Measurements from ENCODE around the gene EPHA10. TPM values are rescaled to one million over a fixed set of nuclear protein-coding genes. Genes with fewer than 3 reads are reported as not detected.

Gene EPHA10
- total RNA-seq, 3 donors from 2014 or later, result 0.73 to 2.6 TPM; not detected in 1

GRCh38 chr1:37767488-37767887 lies 2.6 kb upstream of the EPHA10 start:
- H3K4me3 ChIP-seq, result no peak overlapping the region
- H3K36me3 ChIP-seq, result no peaks in the 10 kb centered on the region
- TF ChIP-seq, protein P1, sequence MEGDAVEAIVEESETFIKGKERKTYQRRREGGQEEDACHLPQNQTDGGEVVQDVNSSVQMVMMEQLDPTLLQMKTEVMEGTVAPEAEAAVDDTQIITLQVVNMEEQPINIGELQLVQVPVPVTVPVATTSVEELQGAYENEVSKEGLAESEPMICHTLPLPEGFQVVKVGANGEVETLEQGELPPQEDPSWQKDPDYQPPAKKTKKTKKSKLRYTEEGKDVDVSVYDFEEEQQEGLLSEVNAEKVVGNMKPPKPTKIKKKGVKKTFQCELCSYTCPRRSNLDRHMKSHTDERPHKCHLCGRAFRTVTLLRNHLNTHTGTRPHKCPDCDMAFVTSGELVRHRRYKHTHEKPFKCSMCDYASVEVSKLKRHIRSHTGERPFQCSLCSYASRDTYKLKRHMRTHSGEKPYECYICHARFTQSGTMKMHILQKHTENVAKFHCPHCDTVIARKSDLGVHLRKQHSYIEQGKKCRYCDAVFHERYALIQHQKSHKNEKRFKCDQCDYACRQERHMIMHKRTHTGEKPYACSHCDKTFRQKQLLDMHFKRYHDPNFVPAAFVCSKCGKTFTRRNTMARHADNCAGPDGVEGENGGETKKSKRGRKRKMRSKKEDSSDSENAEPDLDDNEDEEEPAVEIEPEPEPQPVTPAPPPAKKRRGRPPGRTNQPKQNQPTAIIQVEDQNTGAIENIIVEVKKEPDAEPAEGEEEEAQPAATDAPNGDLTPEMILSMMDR (IDR thresholded peaks at IDR 0.05), result no peak
- TF ChIP-seq POLR2A (IDR thresholded peaks at IDR 0.05), result no peak
- no peak for TF ChIP-seq POLR2AphosphoS5 (IDR thresholded peaks at IDR 0.05)
- no peak overlapping the region for H3K27ac ChIP-seq
- peaks cover 5 to 61% of the 10 kb centered on the region in 2 donors for H3K27me3 ChIP-seq
- DNase-seq (ENCODE audit: low spot score in 2 of 2), result no peak
- intact Hi-C loops (cut with DNase I; ENCODE audit: low total_unique reads), result no loop called here
- H3K9me3 ChIP-seq, result peaks cover 0 to 4% of the 10 kb centered on the region in 2 donors
- no peaks in the 10 kb centered on the region for H3K4me1 ChIP-seq

- DNase-seq (ENCODE audit: low spot score in 2 of 2), result no peak
- TF ChIP-seq POLR2A (IDR thresholded peaks at IDR 0.05) (no peak), POLR2AphosphoS5 (IDR thresholded peaks at IDR 0.05) (no peak)
- TF ChIP-seq, protein P1 (IDR thresholded peaks at IDR 0.05), result no peak
- H3K27me3 ChIP-seq, result peaks cover 5 to 75% of the 10 kb centered on the region in 2 donors
- H3K36me3 ChIP-seq, result no peaks in the 10 kb centered on the region
- no peaks in the 10 kb centered on the region for H3K4me1 ChIP-seq
- peak overlapping the region in 1 of 3 donors; percentile 5 for H3K4me3 ChIP-seq
- intact Hi-C loops (cut with DNase I; ENCODE audit: low total_unique reads), result no loop called here
- no peak overlapping the region for H3K27ac ChIP-seq
- H3K9me3 ChIP-seq, result peaks cover 0 to 4% of the 10 kb centered on the region in 2 donors
These were observed 1.2 kb upstream of the EPHA10 start for GRCh38 chr1:37765916-37766664.

DNA sequence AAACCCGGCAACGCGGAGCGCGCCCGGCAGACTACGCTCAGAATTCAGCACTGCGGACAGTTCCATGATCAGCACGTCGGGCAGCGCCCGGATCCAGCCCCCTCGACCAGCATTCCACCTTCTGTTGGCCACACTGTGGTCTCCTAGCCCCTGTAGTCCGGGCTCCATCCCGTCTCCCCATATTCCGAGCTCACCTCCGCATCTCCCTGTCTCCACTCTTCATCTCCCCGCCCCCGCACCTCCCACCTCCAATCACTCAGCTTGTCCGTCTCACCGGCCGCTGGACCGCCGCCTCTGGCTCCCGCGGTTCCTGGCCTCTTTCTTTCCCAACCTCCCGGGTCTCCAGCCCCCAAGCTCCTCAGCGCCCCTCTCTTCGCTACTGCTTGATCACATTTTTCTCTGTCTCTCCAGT lies 500 bp downstream of the EPHA10 start:
- peaks cover 0 to 4% of the 10 kb centered on the region in 2 donors for H3K9me3 ChIP-seq
- no peak overlapping the region for H3K4me3 ChIP-seq
- no peak overlapping the region for H3K27ac ChIP-seq
- H3K36me3 ChIP-seq, result no peaks in the 10 kb centered on the region
- intact Hi-C loops (cut with DNase I; ENCODE audit: low total_unique reads), result no loop called here
- H3K4me1 ChIP-seq, result no peaks in the 10 kb centered on the region
- DNase-seq (ENCODE audit: low spot score in 2 of 2), result no peak
- TF ChIP-seq, protein P1 (IDR thresholded peaks at IDR 0.05), result no peak
- TF ChIP-seq POLR2A (IDR thresholded peaks at IDR 0.05) (no peak), POLR2AphosphoS5 (IDR thresholded peaks at IDR 0.05) (no peak)
- peaks cover 5 to 82% of the 10 kb centered on the region in 2 donors for H3K27me3 ChIP-seq

GRCh38 chr1:37763791-37764413 lies 1.0 kb downstream of the EPHA10 start:
- TF ChIP-seq, protein P1 (IDR thresholded peaks at IDR 0.05), result no peak
- intact Hi-C loops (cut with DNase I; ENCODE audit: low total_unique reads), result no loop called here
- H3K27me3 ChIP-seq, result peaks cover 5 to 82% of the 10 kb centered on the region in 2 donors

GRCh38 chr1:37762516-37762915 lies 2.4 kb downstream of the EPHA10 start:
- no peaks in the 10 kb centered on the region for H3K4me1 ChIP-seq
- intact Hi-C loops (cut with DNase I; ENCODE audit: low total_unique reads), result no loop called here
- no peak overlapping the region for H3K4me3 ChIP-seq
- H3K27ac ChIP-seq, result no peak overlapping the region
- H3K9me3 ChIP-seq, result peaks cover 0 to 4% of the 10 kb centered on the region in 2 donors
- DNase-seq (ENCODE audit: low spot score in 2 of 2), result no peak
- peaks cover 5 to 89% of the 10 kb centered on the region in 2 donors for H3K27me3 ChIP-seq
- TF ChIP-seq POLR2AphosphoS5 (IDR thresholded peaks at IDR 0.05) (no peak), POLR2A (IDR thresholded peaks at IDR 0.05) (no peak)
- TF ChIP-seq, protein P1 (IDR thresholded peaks at IDR 0.05), result no peak
- H3K36me3 ChIP-seq, result no peaks in the 10 kb centered on the region

More at GRCh38 chr1:37763791-37764413, 1.0 kb downstream of the EPHA10 start:
- Histone ChIP-seq H3K27ac (no peak overlapping the region), H3K4me1 (no peaks in the 10 kb centered on the region), H3K36me3 (no peaks in the 10 kb centered on the region), H3K9me3 (peaks cover 0 to 4% of the 10 kb centered on the region in 2 donors), H3K4me3 (no peak overlapping the region)
- DNase-seq (ENCODE audit: low spot score in 2 of 2), result no peak
